ENCODE data around the gene TSPAN31.

DNA sequence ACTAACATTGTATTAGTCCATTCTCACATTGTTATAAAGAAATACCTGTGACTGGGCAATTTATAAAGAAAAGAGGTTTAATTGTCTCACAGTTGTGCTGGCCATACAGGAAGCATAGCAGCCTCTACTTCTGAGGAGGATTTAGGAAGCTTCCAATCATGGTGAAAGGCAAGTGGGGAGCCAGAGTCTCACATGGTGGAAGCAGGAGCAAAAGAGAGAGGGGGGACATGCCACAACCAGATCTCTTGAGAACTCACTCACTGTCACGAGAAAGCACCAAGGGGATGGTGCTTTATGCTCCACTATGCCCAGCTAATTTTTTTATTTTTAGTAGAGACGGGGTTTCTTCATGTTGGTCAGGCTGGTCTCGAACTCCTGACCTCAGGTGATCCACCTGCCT, 37.6 kb upstream of the TSPAN31 start:
- TF ChIP-seq, protein P1, sequence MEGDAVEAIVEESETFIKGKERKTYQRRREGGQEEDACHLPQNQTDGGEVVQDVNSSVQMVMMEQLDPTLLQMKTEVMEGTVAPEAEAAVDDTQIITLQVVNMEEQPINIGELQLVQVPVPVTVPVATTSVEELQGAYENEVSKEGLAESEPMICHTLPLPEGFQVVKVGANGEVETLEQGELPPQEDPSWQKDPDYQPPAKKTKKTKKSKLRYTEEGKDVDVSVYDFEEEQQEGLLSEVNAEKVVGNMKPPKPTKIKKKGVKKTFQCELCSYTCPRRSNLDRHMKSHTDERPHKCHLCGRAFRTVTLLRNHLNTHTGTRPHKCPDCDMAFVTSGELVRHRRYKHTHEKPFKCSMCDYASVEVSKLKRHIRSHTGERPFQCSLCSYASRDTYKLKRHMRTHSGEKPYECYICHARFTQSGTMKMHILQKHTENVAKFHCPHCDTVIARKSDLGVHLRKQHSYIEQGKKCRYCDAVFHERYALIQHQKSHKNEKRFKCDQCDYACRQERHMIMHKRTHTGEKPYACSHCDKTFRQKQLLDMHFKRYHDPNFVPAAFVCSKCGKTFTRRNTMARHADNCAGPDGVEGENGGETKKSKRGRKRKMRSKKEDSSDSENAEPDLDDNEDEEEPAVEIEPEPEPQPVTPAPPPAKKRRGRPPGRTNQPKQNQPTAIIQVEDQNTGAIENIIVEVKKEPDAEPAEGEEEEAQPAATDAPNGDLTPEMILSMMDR (optimal IDR thresholded peaks at IDR 0.05 in 1 of 3, IDR thresholded peaks at IDR 0.05 in 1 of 3, conservative IDR thresholded peaks at IDR 0.05 in 1 of 3; ENCODE audit: extremely low read depth in 1 of 3, insufficient read depth in 2 of 3, low read length in 3 of 3) = no peak
- no peak for TF ChIP-seq EZH2 (IDR thresholded peaks at IDR 0.05; ENCODE audit: low read length)

Measured in keratinocyte (primary cell).